Left colon (tissue), 2 donors: ENCODE results near the gene EDN2. TPM values are rescaled to one million over a fixed set of nuclear protein-coding genes. Genes with fewer than 3 reads are reported as not detected.

Source experiments
- ATAC-seq: fragments of 200-7000 bp; cut with Tn5 transposase; one replicate; pipeline ENCODE4 v1.9.1; 2020; ENCODE audit warnings: mild to moderate bottlenecking, moderate library complexity
- DNase-seq, 2 donors: peaks; one replicate each; pipeline ENCODE4 v3.0.0-alpha.2; 2020
- intact Hi-C, 2 donors: fragments of 100-400 bp; cut with DNase I in 1 of 2; cut with micrococcal nuclease in 1 of 2; formaldehyde crosslinking; loops; one replicate each; pipeline versions ENCODE4 v1.11.2 to v1.14.0; 2022; cut with DNase I, micrococcal nuclease
- total RNA-seq, 2 donors: library from RNA; stranded (reverse); fragmentation: NEBNext Ultra II Directional; extraction: Animal tissue kit (Norgen Biotek cat#: 25700); gene quantifications; one replicate each; pipeline ENCODE4 v1.2.1, GENCODE V29; 2021
- donor health status: DM: no; HTN: no; CAD: no.
- donor health status: DM: yes; HTN: yes; CAD: no.

The EDN2 gene
- total RNA-seq, 2 donors from 2014 or later, result 4.8 to 19.3 TPM

GRCh38 chr1:41433501-41433900 lies 51.0 kb downstream of the EDN2 start:
- DNase-seq, result no peak
- no peak for ATAC-seq
- intact Hi-C loops, result no loop called here

GRCh38 chr1:41432481-41433280 lies 51.8 kb downstream of the EDN2 start:
- ATAC-seq (peak; percentile 91), DNase-seq (peak; percentile 81 to 91)
- intact Hi-C loops, result no loop called here

- intact Hi-C loops, result no loop called here
- peak in 1 of 2 donors; percentile 34 for DNase-seq
- ATAC-seq, result no peak
These were observed 52.8 kb downstream of the EDN2 start for GRCh38 chr1:41431490-41432350.

- intact Hi-C loops, result no loop called here
- ATAC-seq (no peak), DNase-seq (no peak)
These were observed 53.9 kb downstream of the EDN2 start for GRCh38 chr1:41430582-41430981.

GRCh38 chr1:41430069-41430468 lies 54.4 kb downstream of the EDN2 start:
- DNase-seq (no peak), ATAC-seq (no peak)
- intact Hi-C loops, result no loop called here

GRCh38 chr1:41429641-41430035 lies 54.8 kb downstream of the EDN2 start:
- DNase-seq (no peak), ATAC-seq (no peak)
- intact Hi-C loops, result no loop called here

Other genes starting within 250 kb of the EDN2 start
- 10 to 100 TPM; 24.1 to 34.3 TPM for gene SCMH1, start 242.4 kb downstream of the EDN2 start, total RNA-seq
- gene FOXO6, start 123.2 kb downstream of the EDN2 start, total RNA-seq, result under 1 TPM; 0.52 to 0.75 TPM